ENCODE measurements around the gene DUSP19.

DUSP19 gene

DNA sequence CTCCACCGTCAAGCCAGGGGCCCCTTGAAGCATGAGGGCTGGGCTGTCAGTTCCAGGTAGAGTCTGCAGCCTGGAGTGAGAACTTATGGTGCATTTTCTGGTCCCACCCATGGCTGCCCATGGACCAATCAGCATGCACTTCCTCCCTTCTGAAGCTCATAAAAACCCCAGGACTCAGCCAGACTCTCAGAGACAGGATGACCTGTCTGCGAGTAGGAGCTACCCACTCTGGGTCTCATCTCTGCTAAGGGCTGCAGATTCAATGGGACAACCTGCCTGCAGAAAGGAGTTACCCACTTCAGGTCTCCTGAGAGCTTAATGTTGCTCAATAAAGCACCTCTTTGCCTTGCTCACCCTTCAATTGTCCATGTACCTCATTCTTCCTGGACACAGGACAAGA lies 9.4 kb upstream of the DUSP19 start:
- no peak for DNase-seq

DNA sequence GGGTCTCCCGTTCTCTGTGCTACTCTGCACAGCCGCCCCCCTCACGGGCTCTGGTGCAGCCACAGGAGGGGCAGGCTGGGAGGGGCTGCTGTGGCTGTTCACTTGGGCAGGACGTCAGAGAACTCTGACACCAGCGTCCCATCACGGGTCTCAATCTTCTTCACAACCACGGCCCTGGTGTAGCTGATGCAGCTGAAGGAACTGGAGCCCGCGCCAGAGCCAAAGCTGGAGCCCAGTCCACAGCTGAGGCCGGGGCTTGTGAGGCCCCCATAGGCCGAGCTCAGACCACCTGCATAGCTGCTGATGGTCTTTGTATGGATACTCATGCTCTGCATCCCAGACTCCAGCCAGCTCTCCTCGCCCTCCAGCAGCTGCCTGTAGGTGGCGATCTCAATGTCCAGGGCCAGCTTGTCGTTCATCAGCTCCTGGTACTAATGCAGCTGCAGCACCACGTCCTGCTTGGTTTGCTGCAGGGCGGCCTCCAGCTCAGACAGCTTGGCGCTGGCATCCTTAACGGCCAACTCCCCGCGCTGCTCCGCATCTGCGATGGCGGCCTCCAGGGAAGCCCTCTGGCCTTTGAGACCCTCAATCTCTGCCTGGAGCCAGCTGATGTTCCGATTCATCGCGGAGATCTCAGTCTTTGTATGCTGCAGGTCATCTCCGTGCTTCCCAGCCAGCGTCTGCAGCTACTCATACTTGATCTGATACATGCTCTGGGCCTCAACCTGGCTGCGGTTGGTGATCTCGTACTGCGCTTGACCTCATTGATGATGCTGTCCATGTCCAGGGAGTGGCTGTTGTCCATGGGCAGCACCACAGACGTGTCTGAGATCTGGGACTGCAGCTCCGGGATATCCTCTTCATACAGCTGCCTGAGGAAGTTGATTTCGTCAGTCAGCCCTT lies 7.4 kb upstream of the DUSP19 start:
- no peak for DNase-seq

DNA sequence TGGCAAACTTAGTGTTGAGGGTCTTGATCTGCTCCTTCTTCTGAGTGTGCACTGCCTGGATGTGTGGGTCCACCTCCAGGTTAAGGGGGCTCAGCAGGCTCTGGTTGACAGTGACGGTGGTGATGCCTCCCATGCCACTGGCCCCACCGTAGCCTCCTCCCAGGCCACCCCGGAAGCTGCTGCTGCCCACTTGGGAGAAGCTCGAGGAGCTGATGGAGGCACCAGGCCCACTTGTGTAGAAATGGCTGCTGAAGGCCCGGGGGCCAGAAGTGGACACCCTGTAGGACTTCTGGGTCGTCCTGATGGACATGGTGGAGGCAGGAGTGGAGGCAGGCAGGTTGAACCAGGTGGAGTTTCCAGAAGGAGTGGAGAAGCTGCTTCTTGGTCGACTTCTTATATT lies 6.4 kb upstream of the DUSP19 start:
- DNase-seq, result no peak

DNA sequence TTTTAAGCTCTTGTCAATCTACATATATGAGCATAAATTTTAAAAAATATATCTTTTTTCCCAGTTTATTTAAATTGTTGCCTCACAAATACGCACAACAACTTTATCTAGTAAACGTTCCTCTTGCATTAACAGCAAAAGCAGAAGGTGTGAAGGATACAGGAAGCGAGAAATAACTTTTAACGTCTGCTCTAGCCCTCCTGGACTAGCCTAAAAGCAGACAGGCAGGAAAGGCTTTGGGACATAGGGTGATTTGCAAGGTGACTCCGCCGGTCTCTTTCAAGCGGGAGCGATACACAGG lies 434 bp upstream of the DUSP19 start:
- DNase-seq, result no peak

DNA sequence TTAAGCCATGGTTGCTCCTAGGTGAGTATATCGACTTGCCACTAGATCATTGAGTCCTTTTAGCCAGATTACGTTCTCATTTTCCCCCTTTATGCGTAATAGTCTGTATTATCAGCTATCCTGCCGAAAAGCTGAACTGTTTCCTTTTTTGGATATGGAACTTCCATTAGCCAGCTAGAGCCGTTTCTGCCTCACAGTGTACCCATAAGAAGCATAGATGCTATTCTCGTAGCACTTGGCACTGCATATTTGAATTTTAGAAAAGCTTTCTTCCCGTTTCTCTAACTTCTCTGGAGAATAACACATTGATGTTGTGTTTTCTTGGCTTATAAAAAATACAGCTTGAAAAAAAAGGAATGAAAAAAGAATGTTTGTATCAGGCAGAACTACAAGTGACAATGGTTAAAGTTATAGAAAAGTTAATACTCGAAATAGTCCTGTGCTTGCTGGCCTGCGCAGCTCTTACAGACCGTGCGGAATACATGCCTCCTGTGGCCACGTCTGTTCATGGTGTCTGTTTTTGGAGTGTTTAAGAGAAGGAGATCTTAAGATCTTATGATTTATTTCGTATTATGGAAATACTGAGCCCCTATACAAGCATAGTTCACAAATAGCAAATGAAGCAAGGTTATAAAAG lies 710 bp downstream of the DUSP19 start:
- DNase-seq, result no peak

DNA sequence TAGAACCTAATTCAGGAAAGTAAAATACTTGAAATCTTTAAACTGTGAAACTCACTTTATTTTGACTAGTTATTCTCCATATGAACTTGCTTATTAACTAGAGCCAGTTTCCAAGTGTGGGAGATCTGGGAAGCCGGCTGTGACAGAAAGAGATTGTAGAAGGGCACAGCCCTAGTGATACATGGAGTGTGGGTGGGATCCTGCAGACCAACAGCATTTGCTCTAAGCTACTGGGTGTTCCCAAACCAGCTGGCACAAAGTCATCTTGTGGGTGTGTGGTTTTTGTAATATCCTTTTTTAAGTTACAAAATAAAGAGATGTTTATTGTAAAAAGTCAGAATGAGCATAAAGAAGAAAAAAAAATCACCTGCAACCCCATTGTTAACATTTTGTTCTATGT lies 3.4 kb downstream of the DUSP19 start:
- no peak for DNase-seq

DNA sequence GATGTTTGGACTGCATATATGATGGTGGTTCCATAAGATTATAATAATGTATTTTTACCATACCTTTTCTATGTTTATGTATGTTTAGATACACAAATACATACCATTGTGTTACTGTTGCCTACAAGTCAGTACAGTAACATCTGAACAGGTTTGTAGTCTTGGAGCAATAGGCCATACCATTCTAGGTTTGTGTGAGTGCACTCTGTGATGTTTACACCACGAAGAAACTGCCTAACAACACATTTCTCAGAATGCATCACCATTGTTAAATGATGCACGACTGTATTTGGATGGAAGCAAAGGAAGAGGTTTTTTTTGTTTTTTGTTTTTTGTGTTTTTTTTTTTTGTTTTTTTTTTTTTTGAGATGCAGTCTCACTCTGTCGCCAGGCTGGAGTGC lies 9.5 kb downstream of the DUSP19 start:
- no peak for DNase-seq

DNA sequence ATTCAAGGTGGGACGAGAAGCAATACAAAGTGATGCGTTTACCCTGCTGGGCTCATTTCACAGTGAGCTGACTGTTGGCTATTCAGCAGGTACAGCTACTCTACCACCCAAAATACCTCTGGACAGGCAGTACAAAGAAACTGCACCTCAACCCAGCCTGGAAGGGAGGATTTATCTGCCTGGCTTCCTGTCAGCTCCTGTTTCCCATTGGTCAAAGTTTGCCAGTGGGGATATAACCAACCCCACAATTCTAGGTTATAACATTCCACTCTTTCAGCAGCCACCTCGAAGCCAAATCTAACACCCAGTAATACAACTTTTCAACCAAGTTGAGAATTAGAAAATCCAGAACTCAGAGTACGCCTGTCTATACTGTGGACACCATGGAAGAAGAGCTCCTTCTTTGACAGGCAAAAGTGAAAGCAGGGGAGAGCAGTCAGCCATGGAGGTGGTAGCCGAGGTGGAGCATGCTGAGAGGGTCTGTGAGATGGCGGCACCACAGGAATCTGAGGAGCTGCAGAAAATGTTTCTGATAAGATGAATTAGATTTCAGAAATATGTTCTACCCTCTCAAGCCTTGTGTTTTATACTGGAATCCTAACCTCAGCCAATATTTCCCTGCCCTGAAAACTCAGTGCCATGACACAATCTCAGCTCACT lies 10.8 kb downstream of the DUSP19 start:
- no peak for DNase-seq

DNA sequence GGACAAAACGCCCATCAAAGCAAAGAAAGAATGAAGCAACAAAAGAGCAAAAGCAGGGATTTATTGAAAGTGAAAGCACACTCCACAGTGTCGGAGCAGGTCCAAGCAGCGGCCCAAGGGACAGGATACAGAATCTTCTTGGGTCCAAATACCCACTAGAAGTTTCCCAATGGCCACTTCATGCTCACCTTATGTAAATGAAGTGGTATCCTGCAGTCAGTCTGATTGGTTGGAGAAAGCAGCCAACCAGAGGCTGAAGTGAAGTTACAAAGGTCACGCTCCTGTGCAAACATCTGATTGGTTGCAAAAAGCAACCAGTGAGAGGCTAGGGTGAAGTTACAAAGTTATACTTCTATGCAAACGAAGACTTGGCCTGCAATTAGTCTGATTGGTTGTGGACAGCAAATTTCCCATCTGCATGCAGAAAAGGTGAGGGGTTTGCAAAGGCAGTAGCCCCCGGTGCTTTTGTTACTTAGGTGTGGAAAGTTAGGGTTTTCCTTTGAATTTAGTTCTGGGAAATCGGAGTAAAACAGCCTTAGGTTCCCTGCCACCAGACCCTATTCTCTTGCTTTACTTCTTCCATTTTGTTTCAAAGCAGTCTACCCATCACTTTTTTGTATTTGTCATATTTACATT lies 12.9 kb downstream of the DUSP19 start:
- no peak for DNase-seq

DNA sequence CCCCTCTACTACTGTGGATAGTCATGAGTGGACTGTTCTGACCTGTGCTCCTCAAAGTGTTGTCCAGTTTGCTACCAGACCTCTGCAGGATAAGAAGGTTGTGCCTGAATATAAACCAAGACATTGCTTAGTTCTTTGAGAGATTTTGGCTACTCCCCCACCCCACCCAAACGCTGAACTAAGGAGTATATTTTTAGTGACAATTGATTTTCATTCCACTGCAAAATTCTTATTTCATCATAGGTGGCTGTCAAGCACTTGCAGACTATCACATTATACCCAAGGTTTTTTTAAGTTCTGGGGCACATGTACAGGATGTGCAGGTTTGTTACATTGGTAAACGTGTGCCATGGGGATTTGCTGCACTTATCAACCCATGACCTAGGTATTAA lies 13.4 kb downstream of the DUSP19 start:
- no peak for DNase-seq

DNA sequence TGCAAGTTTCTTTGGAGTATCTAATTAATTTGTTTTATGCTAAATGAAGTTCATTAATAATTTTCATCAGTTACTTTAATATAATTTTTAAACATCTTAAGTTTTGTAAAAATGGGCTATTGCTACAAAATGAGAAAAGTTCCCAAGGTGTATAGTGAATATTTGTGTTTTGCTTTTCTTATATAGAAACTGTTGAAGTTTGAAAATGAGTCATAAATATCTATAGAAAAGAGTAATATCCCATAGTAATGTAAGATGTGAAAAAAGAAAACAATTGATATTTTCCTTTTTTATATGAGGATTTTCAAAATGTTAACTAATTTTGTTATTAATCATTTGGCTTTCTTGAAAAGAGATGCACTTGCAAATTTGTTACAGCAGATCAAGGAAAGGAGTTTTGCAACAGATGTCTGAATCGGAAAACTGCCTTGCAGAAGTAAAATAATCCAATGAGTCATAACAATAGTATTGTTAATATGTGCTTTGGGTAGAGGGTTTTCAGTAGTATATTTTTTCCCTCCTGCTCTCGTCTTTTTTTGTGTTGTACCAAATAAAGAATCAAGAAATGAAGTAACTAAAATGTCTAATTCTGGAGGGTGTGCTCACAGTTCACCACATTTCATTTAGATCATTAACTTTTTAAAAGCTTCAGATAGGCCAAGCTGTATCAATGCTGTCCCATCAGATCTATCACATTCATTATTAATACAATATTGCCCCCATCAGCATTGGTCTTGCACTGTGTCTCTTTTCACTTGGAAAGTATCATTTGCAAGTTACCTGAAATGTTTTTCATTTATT lies 15.5 kb downstream of the DUSP19 start:
- DNase-seq, result no peak

DNA sequence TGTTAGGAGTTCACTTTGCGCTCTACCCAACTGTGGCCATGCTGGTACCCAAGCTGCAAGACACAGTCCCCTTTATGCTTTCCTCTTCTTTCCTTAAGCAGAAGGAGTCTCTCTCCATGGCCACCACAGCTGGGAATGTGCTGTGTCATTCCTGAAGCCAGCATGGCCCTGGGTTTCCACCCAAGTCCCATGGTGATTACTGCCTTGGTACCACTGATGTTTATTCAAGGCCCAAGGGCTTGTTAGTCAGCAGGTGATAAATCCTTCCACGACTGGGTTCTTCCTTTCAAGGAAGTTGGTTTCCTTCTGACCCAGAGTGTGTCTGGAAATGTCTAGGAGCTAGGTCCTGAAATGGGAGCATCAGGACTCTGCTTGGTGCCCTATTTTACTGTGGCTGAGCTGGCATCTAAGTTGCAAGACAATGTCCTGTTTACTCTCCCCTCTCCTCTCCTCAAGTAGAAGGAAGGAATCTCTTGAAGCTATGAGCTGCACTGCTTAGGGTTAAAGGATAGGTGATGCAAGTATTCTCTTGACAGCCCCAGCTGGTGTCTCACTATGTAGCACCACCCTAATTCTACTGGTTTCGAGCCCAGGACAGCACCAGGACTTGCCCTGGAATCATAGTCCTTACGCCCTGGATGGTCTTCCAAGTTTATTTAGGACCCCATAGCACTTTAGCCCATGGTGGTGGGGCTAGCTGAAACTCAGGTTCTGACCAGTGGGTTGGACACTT lies 27.0 kb downstream of the DUSP19 start:
- no peak for DNase-seq

DNA sequence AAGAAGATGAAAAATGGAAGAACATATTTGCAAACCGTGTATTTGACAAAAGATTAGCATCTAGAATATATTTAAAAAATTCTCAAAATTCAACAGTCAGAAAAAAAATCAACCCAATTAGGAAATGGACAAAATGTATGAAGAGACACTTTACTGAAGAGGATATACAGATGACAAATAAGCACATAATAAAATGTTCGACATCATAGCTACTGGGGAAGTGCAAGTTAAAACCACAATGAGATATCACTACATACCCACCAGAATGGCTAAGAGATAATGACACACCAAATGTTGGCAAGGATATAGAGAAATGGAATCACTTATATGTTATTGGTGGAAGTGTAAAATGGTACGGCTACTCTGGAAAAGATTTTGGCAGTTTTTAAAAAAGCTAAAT lies 34.0 kb downstream of the DUSP19 start:
- DNase-seq, result no peak

DNA sequence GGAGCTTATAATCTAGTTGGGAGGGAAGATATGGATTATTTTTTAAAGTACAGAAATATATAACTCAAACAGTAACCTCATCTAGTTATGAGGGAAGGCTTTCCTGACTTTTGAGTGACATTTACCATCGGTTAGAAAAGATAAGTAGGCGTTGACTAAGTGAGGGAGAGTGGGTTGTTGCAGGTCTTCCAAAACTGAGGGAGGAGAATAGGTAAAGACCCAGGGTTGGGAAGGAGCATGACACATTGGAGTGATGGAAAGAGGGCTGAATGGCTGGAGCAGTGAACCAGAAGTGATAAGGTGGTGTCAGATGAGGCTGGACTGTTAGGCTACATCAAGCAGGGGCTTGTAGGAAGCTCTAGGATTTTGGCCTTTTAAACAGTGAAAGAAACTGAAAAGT lies 35.1 kb downstream of the DUSP19 start:
- DNase-seq, result no peak

DNA sequence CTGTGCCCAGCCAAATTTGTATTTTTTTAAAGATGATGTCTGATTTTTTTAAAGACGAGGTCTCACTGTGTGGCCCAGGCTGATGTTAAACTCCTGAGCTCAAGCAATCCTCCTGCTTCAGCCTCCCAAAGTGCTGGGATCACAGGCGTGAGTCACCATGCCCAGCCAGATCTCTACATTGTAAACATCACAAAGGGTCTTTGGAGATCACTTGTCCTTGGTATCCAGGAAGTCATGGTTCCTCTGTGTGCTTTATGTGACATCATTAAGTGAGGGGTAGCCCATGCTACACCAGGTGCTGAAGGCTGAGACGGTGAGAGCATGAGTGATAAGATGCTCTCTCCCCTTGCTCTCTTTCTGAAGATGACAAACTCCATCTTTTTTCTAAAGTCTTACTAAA lies 38.7 kb downstream of the DUSP19 start:
- DNase-seq, result no peak

DNA sequence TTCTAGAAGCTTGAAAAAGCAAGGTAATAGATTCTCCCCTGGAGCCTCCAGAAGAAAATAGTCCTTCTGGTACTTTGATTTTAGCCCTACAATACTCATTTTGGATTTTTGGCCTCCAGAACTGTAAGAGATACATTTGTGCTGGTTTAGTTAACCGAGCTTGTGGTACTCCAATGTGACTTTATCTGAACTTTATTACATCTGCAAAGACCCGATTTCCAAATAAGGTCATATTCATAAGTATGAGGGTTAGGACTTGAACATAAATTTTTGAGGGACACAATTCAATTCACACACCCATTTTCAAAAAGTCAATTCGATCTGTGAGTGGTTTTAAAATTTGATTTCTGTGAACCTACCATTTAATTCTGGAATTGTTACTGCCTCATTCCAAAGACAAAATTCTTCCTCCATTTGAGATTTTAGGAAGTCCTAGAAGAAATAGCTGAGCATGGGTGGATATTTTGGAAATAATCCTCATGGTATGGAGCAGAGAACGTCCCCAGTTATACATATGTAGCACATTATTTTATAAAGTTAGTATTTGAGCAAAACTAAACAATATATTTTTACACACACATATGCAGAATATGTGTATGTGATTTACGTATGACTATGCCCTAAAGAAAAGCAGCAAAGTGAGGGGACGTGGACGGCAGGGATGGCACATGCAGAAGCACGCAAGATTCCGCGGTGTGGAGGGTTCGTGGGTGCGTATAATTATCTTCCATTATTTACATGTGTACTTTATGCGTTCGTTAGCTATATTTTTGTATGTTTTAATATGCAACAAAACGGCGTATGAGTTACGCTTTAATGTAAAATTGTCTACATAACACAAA lies 44.8 kb downstream of the DUSP19 start:
- DNase-seq, result peak; percentile 85

DNA sequence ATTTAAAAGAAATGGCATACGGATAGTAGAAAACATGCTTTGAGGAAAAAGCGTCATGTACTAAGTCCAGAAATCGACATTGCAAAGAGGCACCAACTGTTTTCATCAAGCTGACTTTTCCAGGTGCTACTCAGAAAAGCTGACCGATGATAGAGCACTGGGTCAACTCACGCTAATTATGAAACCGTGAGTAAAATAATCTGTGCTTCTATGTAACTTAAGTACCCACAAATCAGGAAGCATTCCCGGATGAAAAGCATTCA lies 45.3 kb downstream of the DUSP19 start:
- no peak for DNase-seq

DNA sequence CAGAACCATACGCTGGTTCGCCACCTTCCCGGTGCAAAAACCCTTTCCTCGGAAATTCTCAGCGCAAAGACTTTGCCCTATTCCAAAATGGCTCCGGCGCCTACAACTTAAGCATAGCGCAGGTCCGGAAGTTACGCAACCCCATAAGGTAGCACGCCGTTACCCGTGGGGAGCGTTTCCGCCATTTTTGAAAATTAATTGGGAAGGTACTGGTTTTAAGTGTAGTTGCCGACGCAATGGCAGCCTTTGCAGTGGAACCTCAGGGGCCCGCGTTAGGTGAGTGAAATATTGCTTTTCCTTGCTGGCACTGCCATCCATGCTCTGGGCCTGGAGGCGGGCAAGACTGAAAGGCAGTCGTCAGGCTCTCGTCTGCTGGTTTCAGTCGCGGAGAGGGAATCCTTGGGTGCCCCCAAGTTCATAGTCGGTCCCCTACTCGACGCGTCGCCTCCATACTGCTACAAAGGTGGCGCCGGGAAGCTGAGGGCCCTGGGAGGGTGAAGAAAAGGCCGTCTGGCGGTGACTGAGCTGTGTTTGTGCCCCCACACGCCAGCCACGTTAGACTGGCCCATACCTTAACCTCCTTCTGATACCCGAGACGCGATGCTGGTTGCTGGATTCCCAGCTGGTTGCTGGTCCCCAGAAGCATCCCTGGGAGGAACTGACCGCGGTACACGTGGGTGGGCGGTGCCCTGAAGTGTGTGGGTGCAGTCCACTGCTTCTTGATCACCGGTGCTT lies 45.8 kb downstream of the DUSP19 start, which contains the start of gene NUP35:
NUP35 (plus strand) TSS at position 222 of the 735 bp plus-strand sequence; CDS start at position 237, 15 bp downstream.
- DNase-seq, result peak; percentile 97

DNA sequence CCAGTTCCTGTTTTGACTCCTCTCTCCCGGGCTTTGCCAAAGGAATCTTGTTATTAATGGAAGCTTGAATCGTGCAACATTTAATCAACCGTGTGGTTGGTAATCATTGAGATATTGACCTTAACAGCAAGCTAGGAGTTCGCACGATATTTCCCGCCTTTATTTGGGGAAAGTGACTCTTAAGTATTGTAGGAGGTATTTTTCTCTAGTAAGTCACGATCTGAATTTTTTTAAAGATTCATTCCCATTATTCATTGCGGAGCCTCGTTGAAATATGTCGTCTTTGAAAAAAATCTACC lies 46.4 kb downstream of the DUSP19 start:
- no peak for DNase-seq

DNA sequence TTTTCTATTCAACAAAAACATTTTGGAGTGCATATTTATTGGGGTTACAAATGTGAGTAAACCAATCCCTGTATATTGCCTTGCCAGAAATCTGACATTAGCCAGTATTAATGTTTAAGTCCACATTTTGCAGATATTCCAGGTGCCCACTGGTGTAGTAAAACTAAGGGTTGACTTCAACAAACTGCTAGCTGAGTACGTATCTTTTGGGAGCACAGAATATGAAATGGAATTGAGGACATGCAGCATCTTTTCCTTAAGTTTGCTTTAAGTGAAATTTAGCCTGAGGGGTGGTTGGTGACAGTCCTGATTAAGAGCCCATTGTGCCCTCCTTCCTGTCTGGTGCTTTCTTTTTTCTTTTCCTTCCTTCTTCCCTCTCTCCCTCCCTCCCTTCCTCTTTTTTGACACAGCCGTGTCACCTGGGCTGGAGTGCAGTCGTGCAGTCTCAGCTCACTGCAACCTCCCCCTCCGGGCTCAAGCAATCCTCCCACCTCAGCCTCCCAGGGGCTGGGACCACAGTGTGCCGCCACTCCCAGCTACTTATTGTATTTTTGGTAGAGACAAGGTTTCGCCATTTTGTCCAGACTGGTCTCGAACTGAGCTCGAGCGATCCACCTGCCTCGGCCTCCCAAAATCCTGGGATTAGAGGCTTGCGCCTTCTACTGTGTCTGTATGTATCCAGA lies 47.3 kb downstream of the DUSP19 start:
- DNase-seq, result no peak

All from NCI-H748 treated with DMSO at 0.1 percent for 48 hours (cell line).